ENCODE data around the gene BCAT1. TPM values are rescaled to one million over a fixed set of nuclear protein-coding genes. Genes with fewer than 3 reads are reported as not detected.

The BCAT1 gene
- total and polyA plus RNA-seq, 2 donors (not counting 1 experiment from before 2014, with no cell fraction given) = 0.33 to 9.6 TPM

DNA sequence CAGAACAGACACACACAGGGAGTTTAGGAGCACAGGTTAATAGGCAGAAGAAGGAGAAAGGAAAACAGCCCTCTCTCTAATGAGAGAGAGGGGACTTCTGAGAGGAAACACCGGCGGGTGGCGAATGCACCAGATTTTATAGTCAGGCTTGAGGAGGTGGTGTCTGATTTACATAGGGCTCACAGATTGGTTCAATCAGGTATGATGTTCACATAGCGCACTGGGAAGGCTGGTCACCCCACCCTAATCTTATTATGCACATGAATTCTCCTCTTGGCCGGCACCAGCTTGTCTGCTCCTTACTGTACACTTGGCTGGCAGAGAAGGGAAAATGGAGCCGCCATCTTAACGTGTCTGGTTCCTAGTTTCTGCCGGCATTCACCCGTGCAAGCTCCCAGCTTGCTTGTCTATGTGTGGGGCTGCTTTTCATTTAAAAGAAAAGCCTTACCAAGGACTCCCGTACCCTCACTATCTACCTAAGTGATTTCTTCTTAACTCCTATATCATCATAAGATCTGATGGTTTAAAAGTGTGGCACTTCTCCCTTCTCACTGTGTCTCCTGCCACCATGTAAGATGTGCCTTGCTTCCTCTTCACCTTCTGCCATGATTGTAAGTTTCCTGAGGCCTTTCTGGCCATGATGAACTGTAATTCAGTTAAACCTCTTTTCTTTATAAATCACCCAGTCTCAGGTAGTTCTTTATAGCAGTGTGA lies 15.1 kb downstream of the BCAT1 start:
- H3K27me3 ChIP-seq (replicated peaks in 1 of 4; ENCODE audit: control extremely low read depth in 1 of 4, control insufficient read depth in 3 of 4, insufficient read depth in 4 of 4, low read length in 3 of 4) = no peaks in the 10 kb centered on the region
- no peak overlapping the region for H3K4me3 ChIP-seq (ENCODE audit: control extremely low read depth in 1 of 5, extremely low read depth in 1 of 5, insufficient read depth in 1 of 5, low read depth in 2 of 5, low read length in 4 of 5)
- Mint-ChIP-seq H3K27ac (no peak overlapping the region), H3K27me3 (no peaks in the 10 kb centered on the region), H3K4me3 (no peak overlapping the region), H3K9me3 (ENCODE audit: insufficient read depth) (no peaks in the 10 kb centered on the region), H3K4me1 (peaks cover 12% of the 10 kb centered on the region)
- no peak for TF ChIP-seq EZH2 (IDR thresholded peaks at IDR 0.05; ENCODE audit: borderline replicate concordance, insufficient read depth, low read depth, low read length, poor library complexity, severe bottlenecking)
- TF ChIP-seq, protein P1, sequence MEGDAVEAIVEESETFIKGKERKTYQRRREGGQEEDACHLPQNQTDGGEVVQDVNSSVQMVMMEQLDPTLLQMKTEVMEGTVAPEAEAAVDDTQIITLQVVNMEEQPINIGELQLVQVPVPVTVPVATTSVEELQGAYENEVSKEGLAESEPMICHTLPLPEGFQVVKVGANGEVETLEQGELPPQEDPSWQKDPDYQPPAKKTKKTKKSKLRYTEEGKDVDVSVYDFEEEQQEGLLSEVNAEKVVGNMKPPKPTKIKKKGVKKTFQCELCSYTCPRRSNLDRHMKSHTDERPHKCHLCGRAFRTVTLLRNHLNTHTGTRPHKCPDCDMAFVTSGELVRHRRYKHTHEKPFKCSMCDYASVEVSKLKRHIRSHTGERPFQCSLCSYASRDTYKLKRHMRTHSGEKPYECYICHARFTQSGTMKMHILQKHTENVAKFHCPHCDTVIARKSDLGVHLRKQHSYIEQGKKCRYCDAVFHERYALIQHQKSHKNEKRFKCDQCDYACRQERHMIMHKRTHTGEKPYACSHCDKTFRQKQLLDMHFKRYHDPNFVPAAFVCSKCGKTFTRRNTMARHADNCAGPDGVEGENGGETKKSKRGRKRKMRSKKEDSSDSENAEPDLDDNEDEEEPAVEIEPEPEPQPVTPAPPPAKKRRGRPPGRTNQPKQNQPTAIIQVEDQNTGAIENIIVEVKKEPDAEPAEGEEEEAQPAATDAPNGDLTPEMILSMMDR (IDR thresholded peaks at IDR 0.05) = no peak
- DNase-seq (no peak), ATAC-seq (ENCODE audit: low read depth) (no peak)
- ChIA-PET CTCF (no interaction called here), POLR2A (no interaction called here)
- no peak overlapping the region for H3K27ac ChIP-seq (ENCODE audit: low read length in 2 of 2)
- 83% methylated on average over 2 of the region's 10 CpGs for WGBS (ENCODE audit: insufficient coverage)
- peaks cover 9 to 12% of the 10 kb centered on the region in 2 donors for H3K4me1 ChIP-seq (ENCODE audit: control insufficient read depth in 2 of 2, insufficient read depth in 2 of 2, low read length in 2 of 2)
- no peaks in the 10 kb centered on the region for H3K79me2 ChIP-seq (ENCODE audit: control insufficient read depth, insufficient read depth, low read length)
- H2AFZ ChIP-seq (ENCODE audit: insufficient read depth, low read depth, low read length, poor library complexity, severe bottlenecking) = no peak overlapping the region
- no peaks in the 10 kb centered on the region for H4K20me1 ChIP-seq (ENCODE audit: control insufficient read depth, insufficient read depth, low read length, poor library complexity, severe bottlenecking)
- H3K9me3 ChIP-seq (ENCODE audit: control extremely low read depth in 1 of 3, control insufficient read depth in 2 of 3, insufficient read depth in 1 of 3, low read length in 2 of 3) = no peaks in the 10 kb centered on the region
- no peak overlapping the region for H3K4me2 ChIP-seq (replicated peaks; ENCODE audit: low read depth, low read length, poor library complexity, severe bottlenecking)
- H3K9ac ChIP-seq (ENCODE audit: low read length) = no peak overlapping the region
- intact Hi-C loops (cut with micrococcal nuclease) = no loop called here
- H3K36me3 ChIP-seq (replicated peaks in 1 of 2; ENCODE audit: control extremely low read depth in 1 of 2, control insufficient read depth in 1 of 2, extremely low read depth in 1 of 2, insufficient read depth in 2 of 2, low read length in 1 of 2) = no peaks in the 10 kb centered on the region

GRCh38 chr12:24931666-24932405 lies 17.1 kb downstream of the BCAT1 start:
- POLR2A ChIA-PET = no interaction called here
- no peaks in the 10 kb centered on the region for H3K9me3 Mint-ChIP-seq (ENCODE audit: insufficient read depth)
- WGBS (ENCODE audit: insufficient coverage) = 0% methylated on average over 3 of the region's 4 CpGs
- intact Hi-C loops (cut with micrococcal nuclease) = loop anchor here (2.0 kb wide), 1 partner anchor 17 kb away; the partner anchor contains the start of gene BCAT1
- no peaks in the 10 kb centered on the region for H3K27me3 Mint-ChIP-seq
- Histone ChIP-seq H3K9ac (ENCODE audit: low read length) (peak overlapping the region; percentile 13), H3K4me1 (ENCODE audit: control insufficient read depth in 2 of 2, insufficient read depth in 2 of 2, low read length in 2 of 2) (peaks cover 9 to 12% of the 10 kb centered on the region in 2 donors), H3K4me3 (ENCODE audit: control extremely low read depth in 1 of 5, extremely low read depth in 1 of 5, insufficient read depth in 1 of 5, low read depth in 2 of 5, low read length in 4 of 5) (no peak overlapping the region), H3K27me3 (replicated peaks in 1 of 4; ENCODE audit: control extremely low read depth in 1 of 4, control insufficient read depth in 3 of 4, insufficient read depth in 4 of 4, low read length in 3 of 4) (no peaks in the 10 kb centered on the region), H3K79me2 (ENCODE audit: control insufficient read depth, insufficient read depth, low read length) (no peaks in the 10 kb centered on the region), H2AFZ (ENCODE audit: insufficient read depth, low read depth, low read length, poor library complexity, severe bottlenecking) (peak overlapping the region; percentile 18), H3K27ac (ENCODE audit: low read length in 2 of 2) (peak overlapping the region in 1 of 2 donors; percentile 42), H3K36me3 (replicated peaks in 1 of 2; ENCODE audit: control extremely low read depth in 1 of 2, control insufficient read depth in 1 of 2, extremely low read depth in 1 of 2, insufficient read depth in 2 of 2, low read length in 1 of 2) (no peaks in the 10 kb centered on the region), H4K20me1 (ENCODE audit: control insufficient read depth, insufficient read depth, low read length, poor library complexity, severe bottlenecking) (no peaks in the 10 kb centered on the region), H3K9me3 (ENCODE audit: control extremely low read depth in 1 of 3, control insufficient read depth in 2 of 3, insufficient read depth in 1 of 3, low read length in 2 of 3) (no peaks in the 10 kb centered on the region), H3K4me2 (replicated peaks; ENCODE audit: low read depth, low read length, poor library complexity, severe bottlenecking) (peak overlapping the region; percentile 50)
- peak overlapping the region; percentile 5 for H3K4me3 Mint-ChIP-seq
- ATAC-seq (ENCODE audit: low read depth) (peak; percentile 94), DNase-seq (peak; percentile 72)
- CTCF ChIA-PET = no interaction called here
- peaks cover 18% of the 10 kb centered on the region for H3K4me1 Mint-ChIP-seq
- TF ChIP-seq, protein P1 (IDR thresholded peaks at IDR 0.05) = no peak
- TF ChIP-seq EZH2 (IDR thresholded peaks at IDR 0.05; ENCODE audit: borderline replicate concordance, insufficient read depth, low read depth, low read length, poor library complexity, severe bottlenecking) = no peak
- H3K27ac Mint-ChIP-seq = peak overlapping the region; percentile 52

Measured in B cell (primary cell).